Stimulated activated CD8-positive, alpha-beta memory T cell treated with anti-CD3 and anti-CD28 coated beads, Interleukin-2, amount 100 ng/mL, for 1 hour (primary cell): ENCODE measurements around the gene TGIF2LY.
"Not testable (repeated sequence)": the region's sequence is repeated elsewhere in the genome, so short reads cannot be mapped to it uniquely, and the experiment has no call there.

Source experiments
- DNase-seq, 2 donors: peaks; one replicate each; pipeline ENCODE4 v3.0.0-alpha.2; 2020; ENCODE audit warnings: low read depth in 2 of 2

Gene TGIF2LY

DNA sequence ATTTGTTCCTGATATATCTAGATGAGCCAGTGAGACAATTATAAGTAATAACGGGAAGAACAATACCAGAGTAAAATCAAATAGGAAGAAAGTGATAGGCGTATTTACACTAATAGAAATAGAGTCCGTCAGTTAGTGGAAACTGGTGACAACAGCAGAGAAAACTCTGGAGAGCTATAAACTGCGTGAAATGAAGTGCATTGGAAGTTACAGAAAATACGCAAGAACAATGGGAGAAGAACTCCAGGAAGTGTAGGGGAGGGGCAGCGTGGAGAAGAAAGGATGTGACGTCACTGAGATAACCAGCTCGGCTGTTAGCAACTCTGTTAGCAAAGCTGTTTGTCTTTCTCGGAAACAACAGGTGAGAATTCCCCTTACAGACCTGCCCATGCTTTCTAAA lies at the start of gene TGIF2LY:
Gene TGIF2LY, plus strand, starts transcription at position 301 of the 400 bp plus-strand sequence. CDS start 178 bp downstream, outside the sequence.
- DNase-seq = not testable (repeated sequence)
